ENCODE results near the gene PYHIN1. TPM values are rescaled to one million over a fixed set of nuclear protein-coding genes. Genes with fewer than 3 reads are reported as not detected.
A peak's percentile ranks its signal among the peaks of the same experiment; 100 is the strongest.
"Not testable (repeated sequence)": the region's sequence is repeated elsewhere in the genome, so short reads cannot be mapped to it uniquely, and the experiment has no call there.

Gene PYHIN1
- total and polyA plus RNA-seq, 2 of the 4 experiments (the other 2 are of a cell fraction): not detected

- H3K9ac ChIP-seq (ENCODE audit: low read depth, low read length): peak overlapping the region; percentile 85
- intact Hi-C loops (cut with micrococcal nuclease); in situ Hi-C loops (cut with MboI; ENCODE audit: low sequenced_read_pairs); H2BK15ac ChIP-seq (ENCODE audit: low read depth, low read length); CTCF ChIA-PET; H2BK120ac ChIP-seq (ENCODE audit: low read depth, low read length); H3K56ac ChIP-seq (ENCODE audit: extremely low read depth, insufficient read depth, low read length); DNase-seq; H4K5ac ChIP-seq (ENCODE audit: low read depth, low read length); ATAC-seq (ENCODE audit: low read depth); H2AFZ ChIP-seq (replicated peaks; ENCODE audit: low read length, poor library complexity); H4K20me1 ChIP-seq (ENCODE audit: insufficient read depth, low read length); POLR2A ChIA-PET (ENCODE audit: unreplicated experiment); dilution Hi-C loops (cut with HindIII; ENCODE audit: low sequenced_read_pairs, unreplicated experiment); H4K8ac ChIP-seq (ENCODE audit: low read depth in 2 of 2, low read length in 2 of 2); H3K27me3 ChIP-seq (ENCODE audit: control insufficient read depth, insufficient read depth, low read length); BruUV-seq (replicated peaks); H3K14ac ChIP-seq (replicated peaks; ENCODE audit: low read depth, low read length); H2AK9ac ChIP-seq (replicated peaks; ENCODE audit: low read depth, low read length, poor library complexity); H3K9me1 ChIP-seq (ENCODE audit: insufficient read depth, low read length); H3K36me3 ChIP-seq (ENCODE audit: control insufficient read depth, insufficient read depth, low read length); H3K9me3 ChIP-seq (ENCODE audit: control insufficient read depth, insufficient read depth, low read length); H3K4ac ChIP-seq (ENCODE audit: low read depth, low read length); H3K23ac ChIP-seq (ENCODE audit: low read depth, low read length): not testable (repeated sequence)
- 0 out of 2 replicates have a peak overlapping the region, but pooled peaks have one; percentile 14 for H2BK20ac ChIP-seq (ENCODE audit: low read depth, low read length)
- 73% methylated on average over 2 of the region's 9 CpGs; no CpG with 5 or more reads in 1 of the 2 experiments for WGBS, 2 experiments (ENCODE audit: extremely low coverage in 2 of 2, insufficient read length in 1 of 2)
- H3K27ac ChIP-seq (ENCODE audit: insufficient read depth, low read length): peak overlapping the region; percentile 83; the same call in 1 of the 2 replicates
- peak overlapping the region; percentile 87 for H3K4me2 ChIP-seq (ENCODE audit: low read depth, low read length)
- peak overlapping the region; percentile 29; the same call in 1 of the 2 replicates for H2AK5ac ChIP-seq (ENCODE audit: low read depth, low read length)
- H4K91ac ChIP-seq (ENCODE audit: insufficient read depth, low read depth, low read length): peak overlapping the region; percentile 55; the same call in 1 of the 2 replicates
- peaks cover 13% of the 10 kb centered on the region for H3K4me1 ChIP-seq (ENCODE audit: control insufficient read depth, insufficient read depth, low read length)
- peak overlapping the region; percentile 99 for H2BK5ac ChIP-seq (ENCODE audit: low read depth, low read length, poor library complexity, severe bottlenecking)
- peak overlapping the region; percentile 58; the same call in 1 of the 2 replicates for H3K18ac ChIP-seq (ENCODE audit: low read depth, low read length)
- peaks cover 0 to 23% of the 10 kb centered on the region in 2 experiments; a peak in 2 of 4 replicates for H3K79me1 ChIP-seq (ENCODE audit: low read depth in 1 of 2, low read length in 2 of 2)
- peak overlapping the region; percentile 90 for H3K4me3 ChIP-seq (ENCODE audit: insufficient read depth, low read depth, low read length)
Measured at GRCh38 chr1:159011001-159011400, 79.6 kb downstream of the PYHIN1 start.
